HG03575 (cell line): ENCODE results near the gene ZBTB46.

Experiments used
- ATAC-seq: cut with Tn5 transposase; IDR thresholded peaks from one replicate; pipeline ENCODE4 v1.9.1; 2021; ENCODE audit not compliant: unreplicated experiment, insufficient number of reproducible peaks, low FRiP score; ENCODE audit errors: extremely low read depth

ZBTB46 gene

GRCh38 chr20:63752411-63753101 lies 78.5 kb downstream of the ZBTB46 start:
- no peak for ATAC-seq

- no peak for ATAC-seq
These were observed 79.4 kb downstream of the ZBTB46 start for GRCh38 chr20:63751471-63752271.

DNA sequence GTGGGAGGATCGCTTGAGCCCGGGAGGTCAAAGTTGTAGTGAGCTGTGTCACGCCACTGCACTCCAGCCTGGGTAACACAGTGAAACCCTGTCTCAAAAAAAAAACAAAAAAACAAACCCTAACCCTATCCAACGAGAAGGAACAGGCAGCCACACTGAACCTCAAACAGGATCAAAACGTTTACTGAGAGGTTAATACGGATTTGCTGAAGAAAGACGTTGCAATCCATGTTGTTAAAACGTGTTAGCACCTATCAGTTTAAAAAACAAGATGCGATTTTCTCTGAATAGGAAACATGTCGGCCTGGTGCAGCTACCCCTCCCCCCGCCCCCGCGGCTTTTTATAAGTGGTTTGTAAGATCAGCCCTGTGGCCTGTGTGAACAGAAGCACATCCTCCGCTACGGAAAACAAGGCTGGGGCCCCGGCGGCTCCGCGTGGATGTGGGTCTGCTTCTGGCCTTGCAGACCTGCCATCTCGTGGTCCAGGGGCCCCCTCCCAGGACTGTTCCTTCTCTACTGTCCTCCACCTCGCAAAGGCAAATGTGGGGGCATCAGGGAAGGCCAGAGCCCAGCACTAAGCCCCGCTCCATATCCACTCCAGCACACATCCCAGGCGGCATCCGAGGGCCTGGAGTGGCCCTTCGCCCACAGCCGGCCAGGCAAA lies 80.1 kb downstream of the ZBTB46 start:
- ATAC-seq = no peak

DNA sequence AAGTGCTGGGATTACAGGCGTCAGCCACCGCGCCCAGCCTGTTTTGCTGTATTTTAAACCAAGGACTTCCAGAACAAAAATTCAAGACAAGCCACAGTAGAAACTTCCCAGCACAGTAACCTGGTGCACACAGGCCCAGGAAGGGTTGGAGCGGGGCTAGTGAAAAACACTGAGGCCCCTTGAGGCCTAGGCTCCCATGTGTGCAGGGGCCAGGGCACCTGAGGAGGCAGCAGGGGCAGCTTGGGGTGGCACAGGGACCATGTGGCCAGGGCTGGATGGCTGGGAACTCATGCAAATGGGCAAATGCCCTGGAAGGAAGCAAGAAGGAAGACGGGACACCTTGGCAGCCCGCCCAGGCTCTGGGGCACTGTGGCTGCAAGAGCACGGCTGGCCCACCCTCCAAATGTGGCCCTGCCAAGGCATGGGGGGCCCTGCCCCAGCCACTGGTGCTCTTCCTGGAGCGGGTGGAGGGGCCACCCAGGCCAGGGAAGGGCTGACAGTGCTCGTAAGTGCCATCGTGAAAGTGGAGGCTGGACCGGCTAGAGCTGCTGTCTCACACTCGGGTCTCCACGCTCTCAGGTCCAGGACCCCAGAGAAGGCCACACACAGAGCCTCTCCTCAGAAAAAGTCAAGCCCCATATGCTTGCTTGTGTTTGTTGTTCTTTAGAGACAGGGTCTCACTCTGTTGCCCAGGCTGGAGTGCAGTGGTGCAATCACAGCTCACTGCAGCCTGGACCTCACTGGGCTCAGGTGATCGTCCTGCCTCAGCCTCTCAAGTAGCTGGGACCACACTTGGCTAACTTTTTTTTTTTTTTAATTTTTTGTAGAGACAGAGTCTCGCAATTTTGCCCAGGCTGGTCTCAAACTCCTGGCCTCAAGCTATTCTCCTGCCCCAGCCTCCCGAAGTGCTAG lies 81.2 kb downstream of the ZBTB46 start:
- no peak for ATAC-seq

- no peak for ATAC-seq
These were observed 82.2 kb downstream of the ZBTB46 start for GRCh38 chr20:63748934-63749270.

GRCh38 chr20:63748070-63748933 lies 82.8 kb downstream of the ZBTB46 start:
- no peak for ATAC-seq

GRCh38 chr20:63747622-63748069 lies 83.4 kb downstream of the ZBTB46 start:
- ATAC-seq = no peak

DNA sequence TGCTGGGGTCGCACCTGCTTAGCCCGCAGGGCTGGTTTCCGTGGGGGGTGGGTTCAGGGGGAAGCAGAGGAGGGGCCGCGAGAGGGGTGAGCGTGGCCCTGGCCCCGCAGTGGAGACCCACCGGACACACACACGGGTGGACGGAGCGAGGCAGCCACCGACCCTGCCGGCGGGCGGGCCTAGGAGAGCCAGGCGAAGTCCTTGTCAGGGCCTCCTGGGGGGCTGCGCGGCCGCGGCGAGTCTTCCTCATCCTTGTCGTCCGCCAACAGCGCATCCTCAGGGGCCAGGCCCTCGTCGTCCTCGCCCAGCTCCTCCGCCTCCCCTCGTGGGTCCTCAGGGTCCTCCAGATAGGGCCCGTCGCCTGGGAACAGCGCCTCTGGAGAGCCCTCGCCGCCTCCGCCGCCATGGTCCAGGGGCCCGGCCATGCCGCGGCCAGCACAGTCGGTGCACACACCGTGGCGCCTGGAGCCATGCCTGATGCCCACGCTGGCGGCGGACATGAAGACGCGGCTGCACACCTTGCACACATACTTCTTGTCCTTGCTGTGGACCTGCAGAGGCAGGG lies 84.2 kb downstream of the ZBTB46 start:
- no peak for ATAC-seq

GRCh38 chr20:63745961-63746731 lies 84.9 kb downstream of the ZBTB46 start:
- no peak for ATAC-seq

- no peak for ATAC-seq
These were observed 85.6 kb downstream of the ZBTB46 start for GRCh38 chr20:63745424-63745805.

- ATAC-seq = no peak
These were observed 86.3 kb downstream of the ZBTB46 start for GRCh38 chr20:63744574-63745423.

- ATAC-seq = no peak
These were observed 86.9 kb downstream of the ZBTB46 start for GRCh38 chr20:63744158-63744557.

DNA sequence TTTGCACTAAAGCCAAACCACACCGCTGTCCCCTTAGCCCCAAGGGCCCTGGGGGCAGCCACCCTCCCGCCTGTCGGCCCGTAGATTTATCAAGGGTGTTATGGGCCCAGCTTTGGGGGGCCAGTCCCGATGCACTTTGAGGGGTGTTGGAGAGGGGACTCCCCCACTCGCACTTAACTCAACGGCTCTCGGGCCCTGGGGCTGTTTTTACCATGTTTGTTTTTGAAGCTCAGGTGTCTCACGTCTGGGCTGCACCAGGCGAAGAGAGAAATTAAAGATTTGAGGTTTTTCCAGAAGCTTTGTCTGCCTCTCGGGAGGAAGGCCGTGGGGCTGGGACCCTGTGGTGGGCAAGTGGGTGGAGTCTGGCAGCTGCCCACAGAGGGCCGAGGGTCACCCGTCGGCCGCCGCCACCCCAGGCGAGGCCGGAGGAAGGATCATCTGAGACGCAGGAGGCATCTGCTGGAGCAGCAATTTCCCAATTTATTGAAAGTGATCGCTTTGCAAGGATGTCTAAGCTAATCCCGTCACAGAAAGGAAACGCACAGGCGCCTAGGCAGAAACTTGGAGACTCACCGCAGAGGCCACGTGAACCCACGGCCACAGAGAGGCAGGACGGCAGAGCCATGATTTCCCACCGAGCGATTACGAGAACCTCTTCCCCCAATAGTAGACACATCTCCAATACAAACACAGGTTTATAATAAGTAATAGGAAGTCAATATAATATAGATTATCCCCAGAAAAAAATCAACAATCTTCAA lies 87.7 kb downstream of the ZBTB46 start:
- no peak for ATAC-seq

DNA sequence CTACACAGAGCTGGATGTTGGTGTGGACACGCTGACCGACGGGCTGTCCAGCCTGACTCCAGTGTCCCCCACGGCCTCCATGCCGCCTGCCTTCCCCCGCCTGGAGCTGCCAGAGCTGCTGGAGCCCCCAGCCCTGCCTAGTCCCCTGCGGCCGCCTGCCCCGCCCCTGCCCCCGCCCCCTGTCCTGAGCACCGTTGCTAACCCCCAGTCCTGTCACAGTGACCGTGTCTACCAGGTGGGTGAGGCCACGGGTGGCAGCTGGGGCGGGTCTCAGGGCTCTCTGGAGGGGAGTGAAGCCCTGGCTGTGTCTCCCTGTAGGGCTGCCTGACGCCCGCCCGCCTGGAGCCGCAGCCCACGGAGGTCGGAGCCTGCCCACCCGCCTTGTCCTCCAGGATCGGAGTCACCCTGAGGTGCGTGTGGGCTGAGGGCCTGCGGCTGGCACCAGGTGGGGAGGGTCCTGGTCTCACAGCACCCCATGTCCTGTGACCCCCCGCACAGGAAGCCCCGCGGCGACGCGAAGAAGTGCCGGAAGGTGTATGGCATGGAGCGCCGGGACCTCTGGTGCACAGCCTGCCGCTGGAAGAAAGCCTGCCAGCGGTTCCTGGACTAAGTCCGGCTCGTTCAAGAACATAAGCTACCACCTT lies 88.6 kb downstream of the ZBTB46 start:
- no peak for ATAC-seq

DNA sequence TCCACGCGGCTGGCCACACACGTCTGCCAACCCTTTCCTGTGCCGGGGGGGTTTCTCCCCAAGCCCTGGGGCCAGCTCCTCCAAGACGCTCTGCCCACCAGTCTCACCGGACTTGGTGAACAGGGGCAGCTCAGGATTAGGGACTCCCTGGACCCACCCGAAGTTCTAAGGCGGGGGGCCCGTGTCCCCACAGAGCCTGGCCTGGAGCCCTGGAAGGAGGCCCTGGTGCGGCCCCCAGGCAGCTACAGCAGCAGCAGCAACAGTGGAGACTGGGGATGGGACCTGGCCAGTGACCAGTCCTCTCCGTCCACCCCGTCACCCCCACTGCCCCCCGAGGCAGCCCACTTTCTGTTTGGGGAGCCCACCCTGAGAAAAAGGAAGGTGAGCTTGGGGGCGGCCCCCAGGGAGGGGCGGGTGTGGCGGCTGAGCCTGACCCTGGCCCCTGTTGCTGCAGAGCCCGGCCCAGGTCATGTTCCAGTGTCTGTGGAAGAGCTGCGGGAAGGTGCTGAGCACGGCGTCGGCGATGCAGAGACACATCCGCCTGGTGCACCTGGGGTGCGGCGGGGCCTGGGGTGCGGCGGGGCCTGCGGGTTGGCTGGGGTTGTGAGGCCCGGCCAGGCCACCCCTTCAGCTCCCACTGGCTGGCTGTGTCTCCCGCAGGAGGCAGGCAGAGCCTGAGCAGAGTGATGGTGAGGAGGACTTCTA lies 89.2 kb downstream of the ZBTB46 start:
- ATAC-seq = no peak
